Stimulated activated CD8-positive, alpha-beta memory T cell treated with anti-CD3 and anti-CD28 coated beads, Interleukin-7, amount 100 ng/mL, for 48 hours (primary cell): Measurements from ENCODE around the gene HEPACAM.

ENCODE experiments used
- DNase-seq, 2 donors: peaks; one replicate each; pipeline ENCODE4 v3.0.0-alpha.2; 2020; ENCODE audit warnings: low read depth in 1 of 2; ENCODE audit errors: extremely low read depth in 1 of 2

HEPACAM gene

DNA sequence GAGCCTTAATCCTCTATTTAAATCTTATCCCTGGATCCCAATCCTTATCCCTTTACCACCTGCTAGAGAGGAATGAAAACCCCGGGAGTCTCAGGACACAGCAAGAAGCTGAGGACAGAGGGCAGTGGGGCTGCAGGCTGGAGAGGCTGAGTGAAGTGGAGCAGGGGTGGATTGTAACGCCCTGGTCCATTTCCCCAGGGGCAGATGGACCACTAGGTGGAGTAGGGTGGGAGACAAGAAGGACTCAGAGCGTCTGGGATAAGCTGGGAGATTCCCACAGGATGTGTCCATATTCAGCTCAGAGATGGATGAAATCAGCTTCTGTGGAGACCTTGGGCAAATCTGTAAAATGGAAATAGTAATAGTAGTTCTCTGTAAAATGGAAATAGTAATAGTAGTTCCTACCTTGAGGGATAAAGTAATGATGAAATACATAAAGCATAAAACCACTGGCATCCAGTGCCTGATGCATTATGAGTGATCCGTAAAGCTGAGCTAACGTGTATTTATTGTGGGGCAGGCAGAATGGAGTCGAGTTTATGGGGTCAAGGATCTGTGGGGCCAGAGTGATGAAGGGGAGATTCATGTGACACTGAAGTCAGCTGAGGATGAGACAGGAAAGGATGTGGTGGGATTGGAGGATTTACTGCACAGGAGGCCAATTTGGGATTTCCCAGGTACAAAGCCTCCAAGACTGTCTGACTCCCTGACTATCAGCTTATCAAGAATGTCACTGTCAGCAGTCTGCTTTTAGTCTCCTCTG lies 36.3 kb downstream of the HEPACAM start:
- no peak for DNase-seq

DNA sequence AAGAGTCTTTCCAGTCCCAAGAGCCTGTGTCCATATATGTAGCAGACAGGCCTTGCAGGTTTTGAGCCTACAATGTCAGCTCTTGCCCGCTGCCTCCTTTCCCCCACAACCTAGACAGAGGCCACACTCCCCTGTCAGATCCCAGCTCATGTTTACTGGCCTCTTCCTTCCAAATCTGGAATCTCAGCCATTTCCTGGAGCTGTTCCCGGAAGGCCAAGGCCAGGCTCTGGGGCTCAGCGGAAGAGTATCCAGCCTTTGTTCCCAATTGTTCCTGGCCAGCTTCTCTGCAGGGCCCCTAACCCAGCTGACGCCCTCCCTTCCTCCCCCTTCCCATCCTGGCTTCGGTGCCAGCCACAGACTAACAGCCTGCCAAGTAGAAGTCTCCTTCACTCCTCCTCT lies 37.1 kb downstream of the HEPACAM start:
- no peak for DNase-seq

DNA sequence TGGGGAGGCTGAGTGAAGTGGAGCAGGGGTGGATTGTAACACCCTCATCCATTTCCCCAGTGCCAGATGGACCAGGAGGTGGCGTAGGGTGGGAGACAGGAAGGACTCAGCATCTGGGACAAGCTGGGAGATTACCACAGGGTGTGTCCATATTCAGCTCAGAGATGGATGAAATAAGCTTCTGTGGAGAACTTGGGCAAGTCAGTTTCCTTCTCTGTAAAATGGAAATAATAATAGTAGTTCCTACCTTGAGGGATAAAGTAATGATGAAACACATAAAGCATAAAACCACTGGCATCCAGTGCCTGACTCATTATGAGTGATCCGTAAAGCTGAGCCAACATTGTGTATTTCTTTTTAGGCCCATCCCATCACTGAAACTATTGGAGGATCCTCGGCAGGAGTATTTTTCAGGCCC lies 37.6 kb downstream of the HEPACAM start:
- no peak for DNase-seq

DNA sequence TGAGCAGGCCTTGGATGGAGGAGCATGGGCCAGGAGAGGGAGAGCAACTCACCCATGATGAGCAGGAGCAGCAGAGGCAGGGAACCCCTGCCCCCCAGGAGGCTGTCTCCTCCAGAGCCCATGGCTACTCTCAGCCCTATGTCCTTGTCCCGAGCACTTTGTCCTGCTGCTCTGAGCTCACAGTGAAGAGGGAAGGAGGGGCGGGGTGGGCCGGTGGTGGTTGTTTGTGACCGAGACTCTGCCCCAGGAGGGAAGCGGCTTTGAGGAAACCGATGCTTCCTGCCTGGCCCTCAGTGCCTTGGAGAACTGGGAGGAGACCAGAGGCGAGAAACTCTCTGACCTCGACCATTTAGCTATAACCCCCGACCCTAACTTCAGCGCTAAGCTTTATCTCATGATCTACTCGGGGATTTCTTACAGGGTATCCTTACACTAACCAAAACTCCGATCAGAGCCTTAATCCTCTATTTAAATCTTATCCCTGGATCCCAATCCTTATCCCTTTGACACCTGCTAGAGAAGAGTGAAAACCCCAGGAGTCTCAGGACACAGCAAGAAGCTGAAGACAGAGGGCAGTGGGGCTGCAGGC lies 38.1 kb downstream of the HEPACAM start, which contains the start of gene ROBO4:
Gene ROBO4 (minus strand): TSS at position 192 of the 589 bp plus-strand sequence. CDS start 70 bp downstream, at position 122.
- no peak for DNase-seq

DNA sequence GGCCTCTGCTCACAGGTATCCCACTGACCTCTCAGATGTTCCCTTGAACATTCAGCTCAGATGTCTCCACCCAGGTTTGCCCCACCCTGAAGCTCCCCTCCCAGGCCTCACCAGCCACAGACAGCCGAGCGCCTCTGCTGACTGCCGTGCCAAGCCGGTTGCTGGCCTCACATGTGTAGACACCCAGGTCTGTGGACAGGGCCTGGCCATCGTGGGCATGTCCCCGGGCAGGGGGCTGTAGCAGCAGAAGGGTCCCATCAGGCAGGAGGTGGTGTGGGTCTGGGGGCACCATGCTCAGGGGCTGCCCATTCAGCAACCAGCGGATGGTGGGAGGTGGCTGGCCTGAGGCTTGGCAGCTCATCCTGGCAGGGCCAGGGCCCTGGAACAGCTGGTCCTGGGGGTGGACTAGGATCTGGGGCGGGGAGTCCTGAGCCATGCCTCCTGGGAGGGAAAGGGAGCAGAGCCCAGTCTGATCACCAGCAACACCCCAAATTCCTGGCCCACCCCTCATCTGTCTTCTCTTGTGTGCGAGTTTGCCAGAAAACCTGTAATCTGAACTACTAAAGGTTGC lies 38.9 kb downstream of the HEPACAM start:
- DNase-seq = no peak

DNA sequence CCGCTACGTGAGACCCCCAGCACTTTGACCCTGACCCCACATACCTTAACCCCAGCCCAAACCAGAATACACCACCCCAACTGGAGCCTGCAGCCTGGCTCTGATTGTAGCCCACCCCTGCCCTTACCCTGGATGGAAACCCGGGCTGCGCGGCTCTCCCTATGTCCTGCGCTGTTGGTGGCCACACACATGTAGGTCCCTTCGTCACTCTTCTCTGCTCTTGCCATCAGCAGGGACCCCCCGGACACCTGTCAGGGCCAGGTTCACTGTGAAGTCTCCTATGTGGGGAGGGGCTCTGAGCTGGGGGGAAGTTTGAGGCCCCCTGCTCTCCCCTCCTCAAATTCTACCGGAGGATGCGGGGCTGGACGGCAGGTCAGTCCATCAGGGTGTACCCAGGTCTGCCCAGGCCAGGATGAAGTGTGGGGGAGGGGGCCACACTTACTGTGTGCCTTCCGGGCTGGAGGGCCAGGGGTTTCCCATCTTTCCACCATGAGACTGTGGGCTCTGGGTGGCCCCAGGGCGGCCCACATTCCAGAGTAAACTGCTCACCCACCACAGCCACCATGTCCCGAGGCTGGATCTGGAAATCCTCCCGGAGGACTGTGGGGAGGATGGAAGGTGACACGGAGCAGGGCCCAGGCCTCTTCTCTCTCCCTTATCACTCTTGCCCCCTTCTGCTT lies 39.6 kb downstream of the HEPACAM start:
- no peak for DNase-seq

DNA sequence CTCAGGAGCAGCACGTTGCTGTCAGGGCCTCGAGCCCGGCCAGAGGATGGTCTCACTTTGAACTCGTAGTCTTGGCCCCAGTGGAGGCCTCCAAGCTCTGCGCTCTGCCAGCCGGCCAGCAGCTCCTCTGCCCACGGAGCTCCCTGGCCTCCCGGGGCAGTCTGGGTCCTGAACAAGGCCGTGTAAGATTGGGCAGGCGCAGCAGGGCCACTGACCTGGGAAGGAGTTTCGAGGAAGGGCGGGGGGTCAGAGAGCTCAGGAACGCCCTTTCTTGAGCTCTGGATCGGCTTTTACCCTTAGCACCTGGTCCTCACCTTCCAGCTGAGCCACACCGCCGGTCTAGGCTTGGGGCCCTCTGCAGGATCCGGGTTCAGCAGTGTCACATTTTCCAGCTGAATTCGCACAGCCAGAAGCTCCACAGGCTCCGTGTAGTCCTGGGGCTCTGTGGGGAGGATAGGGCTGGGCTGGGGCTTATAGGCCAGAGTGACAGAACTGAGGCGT lies 40.3 kb downstream of the HEPACAM start:
- DNase-seq = no peak

DNA sequence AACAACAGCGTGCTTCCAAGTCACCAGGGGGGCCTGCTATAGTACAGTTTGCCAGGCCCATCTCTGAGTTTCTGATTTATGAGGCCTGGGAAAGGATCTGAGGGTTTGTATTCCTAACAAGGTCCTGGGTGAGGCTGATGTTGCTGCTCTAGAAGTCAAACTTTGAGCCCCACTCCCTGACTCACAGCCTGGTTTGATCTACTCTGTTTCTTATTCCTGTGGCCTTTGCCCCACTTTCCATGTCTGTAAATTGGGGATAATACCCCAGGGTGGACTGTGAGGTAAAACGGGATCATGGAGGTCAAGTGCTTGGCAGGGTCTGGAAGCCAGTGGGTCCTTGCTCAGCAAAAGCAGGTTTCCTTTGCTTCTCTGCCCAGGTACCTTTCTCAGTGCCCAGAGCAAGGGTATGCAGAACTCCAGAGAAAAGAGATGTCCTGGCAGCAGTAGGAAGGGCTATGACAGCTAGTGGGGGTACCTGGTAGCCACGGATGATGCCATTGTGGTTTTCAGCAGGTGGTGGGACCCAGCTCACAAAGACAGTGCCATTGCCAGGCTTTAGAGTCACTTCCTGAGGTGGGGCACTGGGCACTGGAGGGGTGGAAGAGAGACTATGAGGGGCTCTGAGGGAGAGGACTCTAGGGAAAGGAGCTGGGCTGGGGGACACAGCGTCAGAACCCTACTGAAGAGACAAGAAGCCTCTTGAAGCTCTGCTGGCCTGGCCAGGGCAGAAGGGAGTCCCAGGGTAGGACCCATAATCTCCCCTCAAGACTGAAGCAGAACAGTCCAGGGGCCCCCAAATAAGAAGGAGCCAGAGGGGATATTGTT lies 41.0 kb downstream of the HEPACAM start:
- DNase-seq = no peak

DNA sequence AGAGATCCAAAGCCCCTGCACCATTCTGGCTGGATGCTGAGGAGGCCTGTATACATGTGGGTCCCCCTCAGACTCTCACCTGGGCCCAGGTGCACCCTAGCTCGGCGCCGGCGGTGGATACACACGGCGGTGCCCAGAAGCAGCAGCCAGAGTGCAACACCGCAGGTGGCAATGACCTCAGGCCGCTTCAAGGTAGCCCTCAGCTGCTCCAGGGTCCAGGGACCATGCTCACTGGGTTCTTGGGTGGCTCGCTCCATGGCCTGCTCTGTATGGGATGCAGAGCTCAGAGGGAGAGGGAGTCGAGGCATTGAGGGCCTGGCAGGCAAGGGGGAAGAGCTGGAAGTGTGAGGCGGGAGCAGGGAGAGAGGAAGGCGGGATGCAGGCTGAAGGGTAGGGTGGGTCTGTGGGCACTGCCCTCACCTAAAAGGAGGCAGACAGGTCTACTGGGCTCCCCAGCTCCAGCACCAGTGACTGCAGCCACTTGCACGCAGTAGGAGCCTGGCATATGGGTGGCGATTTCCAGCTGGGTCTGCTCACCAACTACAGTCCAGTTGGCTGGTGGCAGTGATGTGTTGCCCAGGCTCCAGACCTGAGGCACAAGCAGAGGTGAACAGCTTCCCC lies 42.0 kb downstream of the HEPACAM start:
- no peak for DNase-seq

DNA sequence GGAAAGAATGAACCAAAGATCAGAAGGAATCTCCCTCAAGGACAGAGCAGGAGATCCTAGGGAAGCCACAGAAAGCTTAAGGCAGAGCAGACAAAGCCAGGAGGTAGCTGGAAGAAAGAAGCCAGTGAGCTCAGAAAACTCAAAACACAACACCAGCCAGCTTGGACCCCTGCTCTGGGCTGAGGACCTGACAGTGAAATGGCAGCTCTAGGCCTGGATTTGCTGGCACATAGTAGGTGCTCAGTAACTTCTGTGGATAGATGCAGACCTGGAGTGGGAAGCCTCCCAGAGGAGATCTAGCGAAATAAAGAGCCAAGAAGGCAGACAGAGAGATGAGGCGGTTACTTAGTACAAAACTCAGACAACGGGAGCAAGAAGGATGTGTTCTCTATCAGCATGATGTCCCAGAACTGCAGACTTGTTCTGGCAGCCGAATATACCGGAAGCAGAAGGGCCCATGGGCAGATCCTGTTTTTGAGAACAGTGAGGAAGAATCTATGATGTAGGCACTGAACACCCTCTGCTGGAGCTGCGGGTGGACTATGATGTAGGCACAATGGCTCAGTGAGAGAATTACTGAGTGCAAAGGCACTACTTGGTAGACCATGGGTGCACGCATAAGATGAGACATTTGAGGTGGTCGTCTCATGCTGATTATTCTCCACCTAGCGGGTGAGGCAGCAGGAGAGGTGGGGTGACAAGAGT lies 42.9 kb downstream of the HEPACAM start:
- no peak for DNase-seq

DNA sequence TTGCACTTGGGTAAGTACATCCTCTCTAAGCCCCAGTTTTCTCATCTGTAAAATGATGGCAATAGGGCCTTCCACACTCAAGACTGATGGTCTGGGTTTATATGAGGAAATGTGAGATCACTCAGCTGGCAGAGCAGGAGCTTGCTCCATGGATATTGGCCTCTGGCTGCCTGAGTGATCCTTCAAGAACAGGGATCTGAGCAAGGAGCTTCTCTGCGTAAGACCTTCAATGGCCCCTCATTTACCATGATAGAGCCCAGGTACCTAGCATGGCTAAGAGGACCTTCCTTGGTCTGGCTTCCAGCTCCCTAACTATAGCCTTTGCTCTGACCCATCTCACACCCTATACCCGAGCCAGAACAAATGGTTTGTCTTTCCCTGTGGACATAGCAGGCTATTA lies 43.7 kb downstream of the HEPACAM start:
- DNase-seq = no peak

DNA sequence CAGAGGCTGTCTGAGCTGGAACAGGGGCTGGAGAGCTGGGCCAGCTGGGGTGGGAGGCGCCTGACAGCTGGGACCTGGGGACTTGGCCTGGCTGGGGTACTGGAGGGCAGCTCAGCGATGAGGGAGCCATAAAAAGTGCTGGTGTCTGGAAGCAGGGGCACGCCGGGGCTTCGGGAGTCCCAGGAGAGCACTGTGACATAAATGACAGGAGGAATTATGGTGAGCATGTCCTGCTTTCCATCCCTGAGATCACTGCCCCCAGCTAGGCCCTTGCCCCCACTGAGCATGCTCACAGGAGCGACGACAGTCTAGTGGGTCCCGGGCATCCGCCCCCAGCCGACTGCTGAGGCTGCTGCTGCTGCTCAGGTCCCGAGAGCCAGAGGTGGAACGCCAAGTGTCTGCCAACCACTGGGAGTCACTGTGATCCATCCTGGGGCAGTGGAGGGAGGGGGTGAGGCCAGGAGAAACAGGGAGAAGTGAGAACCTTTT lies 44.4 kb downstream of the HEPACAM start:
- no peak for DNase-seq

DNA sequence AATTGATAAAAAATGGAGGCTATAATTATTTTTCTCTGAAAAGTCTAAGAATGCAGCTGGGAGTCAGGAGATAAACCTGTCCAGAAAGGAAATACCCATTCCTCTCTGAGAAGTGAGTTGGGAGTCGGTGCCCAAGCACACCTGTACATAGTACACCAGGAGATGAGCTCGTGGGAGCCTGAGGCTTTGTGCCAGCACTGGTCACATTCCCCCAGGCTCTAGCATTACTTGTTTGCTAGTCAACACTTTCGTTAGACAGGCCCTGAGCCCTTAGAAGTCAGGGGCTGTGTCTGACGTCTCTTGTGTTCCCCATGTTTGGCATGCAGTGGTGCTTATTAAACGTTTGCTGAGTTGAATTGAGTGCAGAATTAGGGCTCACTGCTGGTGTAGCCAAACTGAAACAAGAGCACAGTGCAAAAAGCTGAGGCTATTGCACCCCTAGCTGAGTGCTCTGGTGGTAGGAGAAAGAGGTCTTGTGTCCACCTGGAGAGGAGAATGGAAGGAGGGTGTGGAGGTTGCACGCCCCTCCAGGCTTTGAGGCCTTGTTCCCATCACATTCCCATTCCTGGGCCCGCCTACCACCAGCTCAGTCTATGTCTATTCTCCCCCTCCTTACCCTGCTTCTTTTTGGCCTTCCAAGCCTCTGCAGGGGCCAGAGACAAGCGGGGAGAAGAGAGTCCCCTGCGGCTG lies 45.0 kb downstream of the HEPACAM start:
- no peak for DNase-seq

DNA sequence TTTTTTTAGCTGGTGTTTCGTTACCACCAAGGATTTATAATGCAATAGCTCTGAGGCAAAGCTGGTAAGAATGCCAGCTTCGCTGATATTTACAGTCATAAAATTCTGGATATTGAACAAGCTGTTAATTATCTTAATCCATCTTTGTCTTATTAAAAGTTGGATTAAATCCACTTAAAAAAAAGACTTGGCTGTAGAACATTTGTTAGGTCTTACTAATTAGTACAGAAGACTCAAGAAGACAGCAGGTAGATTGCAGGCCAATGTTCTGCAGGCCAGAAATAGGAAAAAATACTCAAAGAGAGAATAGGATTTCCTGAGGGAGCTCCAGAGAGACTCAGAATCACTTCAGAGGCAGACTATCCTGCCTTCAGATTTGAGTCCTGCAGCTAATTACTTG lies 45.7 kb downstream of the HEPACAM start:
- no peak for DNase-seq

DNA sequence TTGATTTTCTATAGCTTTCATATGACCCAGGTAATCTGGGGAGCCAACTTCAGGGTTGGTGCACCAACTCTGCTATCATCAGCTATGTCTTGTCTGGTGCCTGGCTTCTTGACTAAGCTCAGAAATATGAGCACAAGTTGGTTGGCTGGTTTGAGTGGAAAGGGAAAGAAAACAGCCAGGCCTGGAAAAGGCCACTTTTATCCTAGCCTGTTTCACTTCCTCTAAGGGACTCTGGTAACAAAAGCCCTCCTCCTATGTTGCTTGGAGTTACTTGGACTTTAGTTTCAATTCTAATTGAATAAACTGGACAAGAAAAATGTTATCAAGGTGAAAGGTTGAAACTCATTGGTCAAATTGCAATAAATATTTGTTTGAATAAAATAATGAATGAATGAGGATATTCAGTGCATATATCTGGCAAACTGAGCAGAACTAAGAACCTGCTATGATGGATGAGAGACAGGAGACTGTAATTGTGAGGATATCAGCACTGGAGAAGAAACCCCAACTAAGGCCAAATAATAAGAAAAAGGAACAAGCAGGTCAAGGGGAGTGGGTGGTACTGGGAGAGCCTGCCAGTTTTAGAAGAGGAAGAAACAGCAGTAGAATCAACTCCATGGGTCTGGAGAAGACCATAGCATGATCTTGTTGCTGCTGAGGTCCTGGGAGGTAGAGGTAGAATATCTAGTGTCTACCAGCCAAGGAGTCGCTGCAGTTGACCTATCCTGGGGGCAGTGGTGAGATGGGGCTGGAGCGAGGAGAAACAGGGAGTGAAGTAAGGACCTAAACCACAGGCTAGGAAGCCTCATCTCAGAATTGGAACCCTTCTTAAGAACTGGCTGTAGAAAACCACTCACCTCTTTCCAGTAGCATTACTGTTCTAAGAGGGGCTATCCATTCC lies 46.4 kb downstream of the HEPACAM start:
- no peak for DNase-seq

DNA sequence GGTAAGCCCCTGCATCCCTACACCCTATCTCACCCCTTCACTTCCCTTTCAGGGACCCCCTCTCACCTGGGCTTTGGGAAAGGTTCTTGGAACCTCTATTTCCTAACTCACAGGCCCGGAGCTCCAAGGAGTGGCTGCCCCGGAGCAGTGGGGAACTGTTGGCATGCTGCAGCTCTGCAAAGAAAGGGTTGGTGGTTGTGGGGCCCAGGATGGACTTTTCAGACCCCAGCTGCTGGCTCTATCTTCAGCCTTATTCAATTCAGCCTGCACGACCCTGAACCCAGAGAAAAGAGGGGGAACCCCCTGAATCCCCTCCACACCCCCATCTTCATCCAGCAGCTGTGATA lies 48.2 kb downstream of the HEPACAM start:
- no peak for DNase-seq

DNA sequence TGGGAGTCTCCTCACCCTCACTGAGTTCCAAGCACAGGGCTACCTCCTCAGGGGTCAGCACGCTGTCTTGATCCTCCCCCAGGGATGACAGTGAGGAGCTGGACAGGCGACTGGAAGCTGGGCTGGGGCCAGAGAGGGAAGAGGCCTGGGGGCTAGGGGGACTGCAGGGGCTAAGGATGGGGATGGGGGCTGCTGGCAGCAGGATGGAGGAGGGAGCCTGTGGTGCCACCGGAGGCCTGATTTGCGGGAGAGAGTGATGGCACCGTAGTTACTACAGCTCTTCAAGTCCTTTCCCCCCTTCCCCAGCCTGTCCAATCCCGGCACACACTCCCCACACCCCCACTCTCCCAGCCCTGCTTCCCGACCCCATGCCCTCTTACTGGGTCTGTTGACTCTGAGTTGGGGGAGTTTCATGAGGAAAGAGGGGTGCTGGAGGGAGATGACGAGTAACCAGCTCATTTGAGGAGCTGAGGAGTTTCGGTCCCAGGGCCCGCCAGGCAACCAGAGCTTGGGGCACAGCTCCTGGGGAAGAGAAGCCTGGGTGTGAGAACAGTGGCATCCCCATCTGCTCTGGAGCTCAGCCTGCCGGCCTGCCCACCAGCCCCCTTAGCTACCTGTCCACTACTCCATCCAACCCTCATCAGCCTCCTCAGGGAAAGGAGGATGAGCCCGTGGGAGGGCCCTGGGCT lies 48.7 kb downstream of the HEPACAM start:
- no peak for DNase-seq
